Amniotic stem cell (primary cell): ENCODE data around the gene PPP3R1.
"Not testable (repeated sequence)": the region's sequence is repeated elsewhere in the genome, so short reads cannot be mapped to it uniquely, and the experiment has no call there.

Source experiments
- DNase-seq: peaks from one replicate; lab custom pipeline; 2025; lab: John Stamatoyannopoulos, UW

The PPP3R1 gene

DNA sequence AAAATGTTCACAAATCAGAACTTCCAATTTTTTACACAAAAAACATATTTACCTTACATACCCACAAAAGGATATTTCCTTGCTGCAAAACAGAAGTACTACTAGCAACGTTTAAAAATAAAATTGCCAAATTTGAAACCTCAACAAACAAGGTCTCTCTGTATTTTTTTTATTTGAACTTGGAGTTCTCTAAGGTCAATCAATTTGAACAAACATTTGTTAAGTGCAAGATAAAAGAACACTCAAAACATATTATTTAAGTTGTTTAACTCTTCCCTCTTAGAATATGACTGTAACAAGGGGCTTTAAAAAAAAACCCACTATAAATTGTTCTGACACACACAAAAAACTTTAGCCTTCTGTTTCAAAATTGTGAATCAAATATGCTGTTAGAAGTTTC, 65.0 kb downstream of the PPP3R1 start:
- no peak for DNase-seq

DNA sequence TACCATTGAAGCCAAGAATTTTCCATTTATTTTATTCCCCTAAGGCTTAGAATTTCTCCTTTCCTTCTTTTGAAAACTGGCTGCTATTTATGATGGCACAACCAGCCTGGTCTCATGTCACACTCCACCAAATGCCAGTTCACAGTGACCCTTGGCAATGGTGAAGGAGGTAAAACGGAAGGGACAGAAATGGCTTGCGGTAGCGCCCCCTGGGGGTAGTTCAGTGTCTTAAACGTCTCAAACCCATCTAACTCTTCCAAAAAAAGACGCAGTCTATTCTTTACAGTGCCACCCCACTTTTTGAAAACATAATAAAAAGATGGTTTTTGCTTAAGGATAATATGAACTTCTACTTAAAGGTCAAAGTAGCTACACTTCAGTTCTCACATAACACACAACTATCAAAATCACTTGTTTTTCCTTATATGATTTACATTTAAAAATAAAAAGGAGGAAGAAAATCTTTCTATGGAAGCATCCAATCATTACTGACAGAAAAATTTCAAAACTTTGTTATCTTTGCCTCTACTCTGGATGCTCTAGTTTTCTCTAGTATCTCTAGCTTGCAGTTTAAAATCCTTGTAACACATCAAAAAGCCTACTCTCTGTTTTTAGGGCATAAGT, 66.7 kb downstream of the PPP3R1 start:
- DNase-seq, result no peak

DNA sequence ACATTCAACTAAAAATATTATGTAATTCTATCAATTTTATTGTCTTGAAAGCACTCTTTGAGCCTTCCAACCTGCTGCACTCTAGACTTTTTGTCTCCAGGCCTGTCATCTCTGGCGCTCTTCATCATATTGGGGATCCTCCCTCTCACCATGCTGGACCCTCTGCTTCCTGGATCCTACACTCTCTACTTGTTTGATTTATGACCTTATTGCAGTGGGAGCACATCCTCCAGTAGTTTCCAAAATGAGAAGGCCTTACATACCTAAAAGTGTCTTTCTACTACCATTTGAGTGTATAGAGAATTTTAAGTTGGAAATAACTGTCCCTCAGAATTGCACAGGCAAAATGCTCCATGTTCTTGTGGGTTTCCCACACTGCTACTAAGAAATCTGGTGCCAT, 69.4 kb downstream of the PPP3R1 start:
- DNase-seq, result no peak

DNA sequence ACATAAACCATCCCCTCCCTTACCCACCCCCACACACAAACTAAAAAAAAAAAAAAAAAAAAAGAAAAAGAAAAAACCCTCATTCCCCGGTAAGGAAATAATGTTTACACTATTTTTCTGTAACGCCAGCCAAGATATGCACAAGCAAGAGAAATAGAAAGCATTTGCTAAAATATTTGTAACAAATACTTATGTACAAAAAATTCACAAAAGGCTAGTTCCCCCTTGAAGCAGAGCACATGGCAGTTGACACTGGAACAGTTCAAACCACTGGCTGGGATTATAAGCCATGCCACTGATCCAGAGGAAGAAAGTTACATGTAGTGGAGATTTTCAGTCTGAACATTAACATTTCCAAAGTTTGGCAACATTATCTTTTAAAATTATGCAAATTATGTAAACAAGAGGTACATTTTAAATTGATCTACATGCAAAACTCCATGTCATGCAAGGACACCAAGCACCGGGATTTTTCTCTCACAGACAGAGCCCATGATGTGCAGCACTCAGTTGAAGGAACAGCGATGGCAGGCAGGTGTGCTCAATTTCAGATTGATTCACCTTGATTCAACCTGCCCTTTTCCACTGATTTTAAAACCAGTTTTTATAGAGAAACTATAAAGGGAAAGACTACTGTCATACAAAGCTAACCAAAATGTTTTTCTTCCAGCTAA, 73.2 kb downstream of the PPP3R1 start:
- DNase-seq, result no peak

DNA sequence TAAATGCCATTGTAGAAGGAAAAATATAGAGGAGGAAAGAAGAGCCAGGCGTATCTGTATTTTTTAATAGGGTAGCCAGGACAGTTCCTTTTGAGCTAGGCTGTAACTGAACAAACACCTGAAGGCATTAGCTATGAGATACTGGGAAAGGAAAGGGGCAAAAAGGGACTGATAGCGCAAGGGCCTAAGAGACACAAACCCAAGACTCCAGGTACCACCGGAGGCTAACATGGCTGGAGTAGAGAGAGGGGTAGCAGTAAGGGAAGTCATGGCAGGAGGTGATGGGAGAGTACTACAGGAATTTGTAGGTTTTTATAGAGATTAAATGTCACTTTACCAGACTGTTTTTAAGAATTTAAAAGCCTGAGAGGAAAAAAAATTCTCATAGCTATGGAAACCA, 73.9 kb downstream of the PPP3R1 start:
- no peak for DNase-seq

DNA sequence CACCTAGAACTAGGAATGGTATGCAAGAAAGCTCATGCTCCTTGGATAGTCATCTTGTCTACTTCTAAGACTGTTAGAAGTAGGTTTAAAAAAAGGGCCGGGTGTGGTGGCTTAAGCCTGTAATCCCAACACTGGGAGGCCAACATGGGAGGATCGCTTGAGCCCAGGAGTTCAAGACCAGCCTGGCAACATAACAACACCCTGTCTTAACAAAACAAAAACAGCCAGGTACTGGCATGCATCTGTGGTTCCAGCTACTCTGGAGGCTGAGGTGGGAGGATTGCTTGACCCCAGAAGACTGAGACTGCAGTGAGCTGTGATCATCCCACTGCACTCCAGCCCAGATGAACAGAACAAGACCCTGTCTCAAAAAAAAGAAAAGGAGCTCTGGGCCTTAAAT, 74.8 kb downstream of the PPP3R1 start:
- no peak for DNase-seq

DNA sequence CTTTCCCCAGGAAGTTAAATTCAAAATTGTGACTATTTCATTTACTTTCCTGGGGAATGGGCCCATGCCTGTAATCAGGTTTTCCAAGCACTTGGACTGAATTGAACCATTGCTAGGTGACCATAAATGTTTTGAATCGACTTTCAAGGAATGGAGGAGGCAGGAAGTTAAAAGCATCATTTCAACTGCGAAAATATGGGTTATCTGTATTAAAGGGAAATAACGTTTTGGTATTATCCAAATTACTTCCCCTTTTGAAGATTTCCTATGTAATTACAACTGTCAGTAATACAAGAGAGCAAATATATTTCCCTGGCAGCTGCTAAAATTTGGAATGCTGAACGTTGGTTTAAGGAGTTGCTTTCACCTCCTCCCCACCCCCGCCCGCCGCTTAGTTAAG, 75.7 kb downstream of the PPP3R1 start:
- no peak for DNase-seq

DNA sequence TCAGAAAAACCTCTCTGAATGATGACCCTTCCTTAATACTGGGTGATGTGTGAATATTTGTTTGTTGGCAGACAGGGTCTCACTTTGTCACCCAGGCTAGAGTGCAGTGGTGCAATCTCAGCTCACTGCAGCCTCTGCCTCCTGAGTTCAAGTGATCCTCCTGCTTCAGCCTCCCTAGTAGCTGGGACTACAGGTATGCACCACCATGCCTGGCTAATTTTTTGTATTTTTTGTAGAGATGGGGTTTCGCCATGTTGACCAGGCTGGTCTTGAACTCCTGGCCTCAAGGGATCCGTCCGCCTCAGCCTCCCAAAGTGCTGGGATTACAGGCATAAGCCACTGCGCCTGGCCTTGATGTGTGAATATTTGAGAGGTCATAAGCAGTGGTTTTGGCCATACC, 77.1 kb downstream of the PPP3R1 start:
- not testable (repeated sequence) for DNase-seq

DNA sequence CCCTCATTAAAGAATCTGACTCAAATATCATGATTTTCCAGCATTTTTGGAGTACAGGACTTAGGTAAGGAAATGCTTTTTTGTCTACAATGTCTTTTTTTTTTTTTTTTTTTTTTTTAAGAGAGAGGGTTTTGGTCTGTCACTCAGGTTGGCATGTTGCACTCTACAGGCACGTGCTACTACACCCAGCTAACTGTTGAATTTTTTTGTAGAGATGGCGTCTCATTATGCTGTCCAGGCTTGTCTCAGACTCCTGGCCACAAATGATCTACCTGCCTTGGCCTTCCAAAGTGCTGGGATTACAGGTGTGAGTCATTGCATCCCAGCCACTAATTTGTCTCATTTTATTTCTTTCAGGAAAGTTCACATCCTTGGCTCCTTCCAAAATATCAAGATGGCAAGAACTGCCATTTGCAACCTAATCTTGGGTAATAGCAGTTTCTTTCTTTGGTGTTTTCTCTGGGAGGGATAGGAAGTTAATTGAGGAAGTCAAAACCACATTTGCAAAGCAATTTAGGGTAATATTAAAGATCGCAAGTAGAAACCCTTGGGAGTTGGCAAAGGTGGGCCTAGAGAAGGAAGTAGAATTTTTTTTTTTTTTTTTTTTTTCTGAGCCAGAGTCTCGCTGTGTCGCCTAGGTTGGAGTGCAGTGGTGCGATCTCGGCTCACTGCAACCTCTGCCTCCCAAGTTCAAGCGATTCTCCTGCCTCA, 79.2 kb downstream of the PPP3R1 start:
- no peak for DNase-seq

DNA sequence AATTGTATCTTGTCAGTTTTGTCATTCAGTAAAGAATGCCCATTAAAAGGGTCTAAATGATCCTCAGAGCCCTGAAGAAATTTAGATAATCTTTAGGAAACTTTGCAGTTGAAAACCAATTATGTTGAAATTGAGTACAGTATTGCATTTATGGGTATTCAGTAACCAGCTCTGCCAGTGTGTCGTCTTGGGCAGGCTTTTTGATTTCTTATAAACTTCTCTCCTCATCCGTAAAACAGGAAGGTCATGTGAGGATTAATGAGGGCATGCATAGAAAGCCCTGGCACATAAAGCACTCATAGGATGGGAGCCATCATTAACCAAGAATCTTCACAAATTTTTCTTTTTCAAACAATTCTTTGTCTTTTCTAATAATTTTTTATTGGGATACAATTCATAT, 79.8 kb downstream of the PPP3R1 start:
- DNase-seq, result no peak

DNA sequence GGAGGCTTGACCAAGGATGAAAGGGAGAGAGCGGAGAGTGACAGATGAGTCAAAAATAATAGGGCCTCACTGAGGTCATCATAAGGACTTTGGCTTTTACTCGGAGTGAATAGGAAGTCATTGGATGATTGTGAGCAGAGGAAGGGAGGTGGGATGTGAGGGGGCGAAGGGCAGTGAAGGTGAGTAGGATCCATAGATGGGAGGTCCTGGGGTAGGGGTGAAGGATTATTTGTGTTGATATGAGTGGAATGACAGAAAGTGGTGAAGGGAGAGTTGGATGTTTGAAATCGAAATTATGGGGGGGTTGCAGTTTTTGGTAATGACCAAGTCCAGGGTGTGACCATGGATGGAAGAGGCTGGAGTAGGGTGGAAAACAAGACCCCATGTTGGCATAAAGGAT, 80.6 kb downstream of the PPP3R1 start:
- no peak for DNase-seq

DNA sequence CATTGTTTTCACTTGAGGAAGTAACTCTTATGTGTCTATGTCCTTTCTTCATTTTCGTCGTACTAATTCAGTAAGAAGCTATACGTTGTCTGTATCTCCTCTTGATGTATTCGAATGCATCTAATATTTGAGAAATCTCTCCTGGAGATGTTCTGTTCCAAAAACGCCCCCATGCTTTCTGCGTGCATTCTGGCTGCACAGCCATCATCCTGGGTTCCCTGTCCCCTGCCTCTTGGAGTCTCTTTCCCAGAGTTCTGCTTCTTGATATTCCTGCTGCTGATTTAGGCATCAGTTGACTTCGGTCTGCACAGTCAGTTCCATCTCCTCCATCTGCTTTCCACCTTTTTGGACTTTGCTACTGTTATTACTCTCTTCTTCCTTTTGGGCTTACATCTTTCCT, 81.2 kb downstream of the PPP3R1 start:
- no peak for DNase-seq

DNA sequence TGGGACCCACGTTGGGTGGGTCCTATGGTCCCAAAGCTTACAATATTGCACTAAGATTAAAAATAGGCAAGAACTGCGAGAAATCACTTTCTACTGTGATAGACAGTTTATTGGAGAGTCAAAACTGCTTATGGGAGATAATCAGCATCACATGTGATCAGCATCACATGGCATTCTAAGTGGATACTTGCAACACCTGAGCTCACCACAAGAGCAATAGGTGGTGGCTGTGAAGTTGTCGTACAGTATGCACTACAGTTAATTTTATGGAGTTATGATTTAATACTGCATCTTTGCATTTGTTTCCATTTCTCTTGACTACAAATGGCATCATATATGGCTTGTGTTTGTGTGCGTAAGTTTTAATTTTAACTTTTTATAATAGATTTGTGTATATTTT, 83.0 kb downstream of the PPP3R1 start:
- no peak for DNase-seq

DNA sequence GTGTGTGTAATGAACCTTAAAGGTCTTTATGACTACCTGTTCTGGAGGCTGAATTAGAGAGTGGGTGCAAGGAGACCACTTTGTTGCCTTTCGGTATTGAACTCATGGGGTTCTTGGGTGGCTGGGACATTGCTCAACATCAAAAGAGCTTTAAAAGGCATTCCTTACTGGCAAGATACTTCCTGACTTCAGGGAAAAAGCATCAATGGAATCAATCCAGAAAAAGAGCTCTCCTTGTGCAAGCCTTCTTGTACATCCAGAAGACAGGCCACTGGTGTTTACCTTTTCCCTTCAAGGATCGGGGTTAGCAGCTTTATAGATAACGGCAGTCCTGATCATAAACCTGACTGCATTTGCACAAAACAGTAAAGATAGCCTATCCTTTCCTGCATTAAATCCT, 85.1 kb downstream of the PPP3R1 start:
- no peak for DNase-seq

DNA sequence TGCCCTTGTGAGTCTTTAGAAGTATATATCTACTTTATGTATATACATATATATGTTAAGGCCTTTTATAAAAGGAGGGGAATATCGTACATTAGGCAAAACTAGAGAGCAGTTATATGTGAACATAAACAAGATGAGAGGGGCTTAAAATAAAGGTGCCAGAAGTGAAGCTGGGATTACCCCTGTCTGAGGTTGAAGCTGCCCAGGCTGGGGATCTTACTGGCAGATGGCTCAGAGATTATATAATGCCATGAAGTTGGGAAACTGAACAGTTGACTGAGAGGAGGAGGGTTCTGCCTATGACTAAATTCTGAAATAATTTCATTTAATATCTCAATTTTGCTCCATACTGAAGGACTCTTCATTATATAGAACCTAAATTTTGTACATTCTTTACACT, 88.7 kb downstream of the PPP3R1 start:
- DNase-seq, result no peak

DNA sequence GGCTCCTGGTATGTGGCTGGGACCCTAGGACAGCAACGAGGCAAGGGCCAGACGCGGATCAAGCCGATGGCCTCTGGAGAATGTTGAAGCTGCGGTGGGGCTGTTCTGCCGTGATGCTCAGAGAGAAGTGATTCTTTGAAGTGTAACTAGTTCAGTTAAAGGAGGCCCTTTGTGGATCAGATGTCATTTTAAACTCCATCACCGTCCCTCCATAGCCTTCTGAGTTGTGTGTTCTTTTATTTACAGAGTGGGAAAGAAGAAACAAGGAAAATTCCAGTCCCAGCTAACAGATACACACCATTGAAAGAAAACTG, 94.2 kb downstream of the PPP3R1 start:
- DNase-seq, result no peak

DNA sequence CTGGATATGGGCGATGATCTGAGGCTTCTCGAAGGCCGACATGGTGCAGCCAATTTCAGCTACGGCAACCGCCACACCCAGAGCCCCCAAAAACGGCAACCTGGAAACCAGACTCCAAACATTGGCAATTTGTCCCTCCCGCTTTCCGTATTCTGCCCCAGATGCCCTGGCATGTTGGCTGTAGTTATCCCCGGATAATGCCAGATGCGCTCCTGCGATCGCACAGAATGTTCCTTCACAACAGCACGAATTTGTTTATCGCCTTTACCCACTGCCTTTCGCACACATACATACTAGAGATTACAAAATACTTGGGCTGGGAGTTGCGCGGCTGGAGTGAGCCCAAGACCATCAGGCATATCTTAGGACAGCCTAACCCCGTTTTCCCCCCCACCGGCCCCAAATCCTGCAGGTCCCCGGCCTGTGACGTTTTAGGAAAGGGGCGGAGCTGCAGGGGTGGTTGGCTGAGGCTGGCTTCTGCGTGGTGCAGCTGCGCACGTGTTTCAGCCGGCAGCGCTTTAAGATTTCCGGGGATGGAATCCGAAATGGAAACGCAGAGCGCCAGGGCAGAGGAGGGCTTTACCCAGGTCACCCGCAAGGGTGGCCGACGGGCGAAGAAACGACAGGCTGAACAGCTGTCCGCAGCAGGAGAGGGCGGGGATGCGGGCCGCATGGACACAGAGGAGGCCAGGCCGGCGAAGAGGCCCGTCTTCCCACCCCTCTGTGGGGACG, 94.8 kb downstream of the PPP3R1 start, which contains the start of gene PNO1:
Gene PNO1, plus strand, starts transcription at position 487 of the 732 bp plus-strand sequence. Its CDS starts 47 bp downstream, at position 534.
- peak; percentile 93 for DNase-seq

DNA sequence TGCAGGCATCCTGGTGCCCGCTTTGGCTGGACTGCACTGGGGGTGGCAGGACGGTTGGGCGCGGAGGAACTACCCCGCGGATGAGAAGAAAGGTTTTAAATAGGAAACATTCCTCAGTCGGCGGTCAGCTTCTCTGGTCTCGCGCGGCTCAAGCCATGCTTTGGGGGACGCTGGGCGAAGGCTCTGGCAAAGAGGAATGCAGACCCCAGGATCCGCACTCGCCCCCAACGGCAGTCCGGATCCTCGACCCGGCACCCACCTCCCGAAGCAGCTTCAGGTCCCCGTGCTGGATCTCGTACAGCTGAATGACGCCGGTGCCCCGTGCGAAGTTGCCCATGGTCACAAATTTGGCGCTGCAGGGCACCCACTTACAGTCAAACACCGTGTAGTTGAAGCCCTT, 95.3 kb downstream of the PPP3R1 start:
- DNase-seq, result peak; percentile 1

DNA sequence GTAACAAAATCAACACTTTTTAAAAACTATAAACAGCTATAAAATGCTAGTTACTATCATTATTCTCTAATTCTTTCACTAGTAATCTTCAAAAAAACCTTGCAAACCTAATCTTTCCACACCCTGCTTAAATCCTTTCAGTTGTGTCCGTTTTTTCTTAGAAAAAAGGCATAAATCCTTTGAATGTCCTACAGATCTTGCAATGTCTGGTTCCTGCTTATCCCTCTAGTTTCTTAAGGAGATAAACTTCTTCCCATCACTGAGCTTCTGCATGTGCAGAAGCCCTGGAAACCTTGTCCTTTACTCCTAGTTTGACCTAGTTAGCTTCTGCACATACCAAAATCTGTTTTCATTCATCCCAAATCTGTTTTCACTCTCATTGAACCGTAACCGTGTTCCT, 95.9 kb downstream of the PPP3R1 start:
- no peak for DNase-seq

DNA sequence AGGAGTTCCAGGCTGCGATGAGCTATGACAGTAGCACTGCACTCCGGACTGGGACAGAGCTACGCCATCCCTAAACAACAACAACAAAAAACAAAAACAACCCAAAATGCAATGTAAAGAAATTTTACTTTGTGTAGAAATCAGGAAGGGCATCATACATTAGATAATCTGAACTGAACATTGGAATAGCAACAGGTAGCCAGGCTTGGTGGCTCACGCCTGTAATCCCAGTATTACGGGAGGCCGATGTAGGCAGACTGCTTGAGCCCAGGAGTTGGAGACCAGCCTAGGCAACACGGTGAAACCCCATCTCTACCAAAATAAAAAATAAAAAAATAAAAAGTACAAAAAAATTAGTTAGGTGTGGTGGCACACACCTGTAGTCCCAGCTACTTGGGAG, 96.7 kb downstream of the PPP3R1 start:
- no peak for DNase-seq

DNA sequence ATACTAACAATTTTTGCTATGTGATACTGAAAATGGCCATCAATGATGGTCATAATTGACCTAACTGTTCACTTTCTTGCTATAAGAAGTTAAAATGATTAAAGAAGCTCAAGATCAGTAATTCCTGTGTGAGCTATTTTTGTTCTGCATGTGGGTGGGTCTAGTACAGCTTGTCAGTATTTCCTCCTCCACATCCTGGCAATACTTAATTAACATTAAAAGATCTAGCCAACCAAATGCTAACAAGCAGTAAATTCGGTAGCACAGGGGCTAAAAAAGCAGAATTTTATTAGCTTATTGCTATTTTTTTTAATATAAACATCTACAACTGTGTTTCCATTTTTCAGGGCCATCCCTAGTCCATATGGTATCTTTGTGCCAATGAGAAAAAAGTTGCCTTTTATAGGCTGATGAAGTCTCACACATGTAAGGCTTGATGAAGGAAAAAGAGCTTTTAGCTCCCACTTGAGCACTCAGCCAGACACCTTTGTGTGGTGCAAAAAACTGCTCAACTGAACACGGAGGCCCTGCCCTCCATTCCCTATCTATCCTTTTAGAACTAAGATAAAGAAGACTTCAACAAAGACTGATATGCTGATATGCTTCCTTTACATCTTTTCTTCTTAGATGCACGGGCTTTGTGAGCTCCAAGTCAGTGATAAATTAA, 99.5 kb downstream of the PPP3R1 start:
- DNase-seq, result no peak

DNA sequence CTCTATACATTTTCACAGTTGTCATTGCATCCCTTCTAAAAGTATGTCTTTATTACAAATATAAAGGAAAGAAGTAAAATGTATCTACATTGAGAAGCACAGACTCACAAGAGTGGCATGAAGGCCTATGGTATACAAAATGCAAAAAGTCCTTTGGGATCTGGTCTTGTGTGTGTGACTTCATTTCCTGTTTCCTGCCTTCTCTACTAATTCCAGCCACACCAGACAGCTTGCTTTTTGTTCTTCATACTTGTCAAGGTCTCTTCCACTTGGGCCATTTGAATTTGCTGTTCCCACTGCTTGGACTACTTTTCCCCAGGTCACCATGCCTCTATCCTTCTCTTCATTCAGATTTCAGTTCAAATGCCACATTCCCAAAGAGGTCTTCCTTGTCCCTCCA, 101.3 kb downstream of the PPP3R1 start:
- DNase-seq, result no peak
